NCI-H510A treated with DMSO at 0.1 percent for 48 hours (cell line): ENCODE results near the gene DNAJC8.
A peak's percentile ranks its signal among the peaks of the same experiment; 100 is the strongest.

Experiments used
- DNase-seq: peaks from one replicate; lab custom pipeline; 2025; lab: John Stamatoyannopoulos, UW

DNAJC8 gene

GRCh38 chr1:28170001-28170596 lies 62.7 kb downstream of the DNAJC8 start:
- no peak for DNase-seq

- DNase-seq, result no peak
Observed at GRCh38 chr1:28163496-28164161, 69.2 kb downstream of the DNAJC8 start.

GRCh38 chr1:28162151-28162550 lies 70.7 kb downstream of the DNAJC8 start:
- no peak for DNase-seq

- peak; percentile 22 for DNase-seq
Observed at GRCh38 chr1:28161751-28162150, 71.1 kb downstream of the DNAJC8 start.

- no peak for DNase-seq
Observed at GRCh38 chr1:28160782-28161266, 72.0 kb downstream of the DNAJC8 start.

- DNase-seq, result no peak
Observed at GRCh38 chr1:28159680-28160079, 73.1 kb downstream of the DNAJC8 start.

- no peak for DNase-seq
Observed at GRCh38 chr1:28159243-28159642, 73.6 kb downstream of the DNAJC8 start.

- no peak for DNase-seq
Observed at GRCh38 chr1:28157894-28158293, 74.9 kb downstream of the DNAJC8 start.

GRCh38 chr1:28156821-28157220 lies 76.0 kb downstream of the DNAJC8 start:
- DNase-seq, result no peak

GRCh38 chr1:28155628-28156027 lies 77.2 kb downstream of the DNAJC8 start:
- no peak for DNase-seq

- DNase-seq, result no peak
Observed at GRCh38 chr1:28154078-28154594, 78.7 kb downstream of the DNAJC8 start.
